GM12878 (cell line): Measurements from ENCODE around the gene EPHB2. TPM values are rescaled to one million over a fixed set of nuclear protein-coding genes. Genes with fewer than 3 reads are reported as not detected.
"Not testable (repeated sequence)": the region's sequence is repeated elsewhere in the genome, so short reads cannot be mapped to it uniquely, and the experiment has no call there.

Source experiments
- ATAC-seq: fragments of 200-7000 bp; cut with Tn5 transposase; 3 replicates; pipeline ENCODE4 v1.9.1; 2020; ENCODE audit warnings: mild to moderate bottlenecking, moderate library complexity
- BruUV-seq: library from RNA; stranded (reverse); fragments of 400-500 nt; replicated peaks from 2 replicates; lab custom pipeline; 2021; lab: Mats Ljungman, UMichigan
- CTCF ChIA-PET: fragments of 300-600 bp; sonication (Branson Sonifier 250); formaldehyde crosslinking; extraction: SDS; loops from one replicate; lab custom pipeline; 2021; ENCODE audit warnings: inconsistent platforms; lab: Yijun Ruan, JAX
- POLR2A ChIA-PET: fragments of 350-600 bp; formaldehyde crosslinking; extraction: SDS; loops from one replicate; lab custom pipeline; 2021; ENCODE audit warnings: inconsistent platforms; lab: Charles Lee
- RAD21 ChIA-PET: fragments of 300-600 bp; sonication (Branson Sonifier 250); formaldehyde crosslinking; loops from one replicate; lab custom pipeline; 2023; ENCODE audit warnings: antibody characterized with exemption; ENCODE audit not compliant: unreplicated experiment; lab: Charles Lee
- SMC1A ChIA-PET: fragments of 300-600 bp; sonication (Branson Sonifier 250); formaldehyde crosslinking; loops from one replicate; lab custom pipeline; 2023; ENCODE audit not compliant: unreplicated experiment, uncharacterized antibody; lab: Charles Lee
- DNase-seq: peaks from one replicate; pipeline ENCODE4 v3.0.0-alpha.2; 2011; ENCODE audit warnings: low read depth, low spot score
- FAIRE-seq: peaks from 3 replicates; lab custom pipeline; 2011; peaks lifted over from hg19 to GRCh38; lab: Jason Lieb, UNC
- H2AFZ ChIP-seq: 2 replicates; pipeline ENCODE4 v1.6.0; 2011; ENCODE audit warnings: low read depth, low read length, control low read depth; ENCODE audit not compliant: control insufficient read depth
- H3K27ac ChIP-seq: 2 replicates; pipeline ENCODE4 v1.5.1; 2011; ENCODE audit warnings: control low read depth; ENCODE audit not compliant: control insufficient read depth, insufficient read depth
- H3K27me3 ChIP-seq, 2 experiments: replicated peaks in 1 of 2; 2 replicates each; pipeline versions ENCODE4 v1.6.0 to v1.6.1; 2011; ENCODE audit warnings: low read length in 1 of 2; ENCODE audit not compliant: control insufficient read depth in 2 of 2, insufficient read depth in 2 of 2
- H3K36me3 ChIP-seq, 2 experiments: 2 replicates each; pipeline ENCODE4 v1.5.1; 2011; ENCODE audit warnings: low read length in 1 of 2; ENCODE audit not compliant: control insufficient read depth in 2 of 2, insufficient read depth in 2 of 2
- H3K4me1 ChIP-seq: 2 replicates; pipeline ENCODE4 v1.6.1; 2011; ENCODE audit warnings: mild to moderate bottlenecking, low read length, moderate library complexity, mixed read lengths; ENCODE audit not compliant: control insufficient read depth, insufficient read depth
- H3K4me2 ChIP-seq: 2 replicates; pipeline ENCODE4 v1.6.0; 2011; ENCODE audit warnings: control low read depth; ENCODE audit not compliant: control insufficient read depth, insufficient read depth
- H3K4me3 ChIP-seq: fragments of 200-600 bp; sonication (generic); 2 replicates; pipeline ENCODE4 v1.5.1; 2016
- H3K79me2 ChIP-seq: 2 replicates; pipeline ENCODE4 v1.6.0; 2011; ENCODE audit warnings: low read length; ENCODE audit not compliant: control insufficient read depth, insufficient read depth
- H3K9ac ChIP-seq: 2 replicates; pipeline ENCODE4 v1.8.0; 2011; ENCODE audit warnings: low read length, control low read depth, mixed read lengths; ENCODE audit not compliant: control insufficient read depth, insufficient read depth
- H3K9me3 ChIP-seq: replicated peaks from 3 replicates; pipeline ENCODE4 v1.5.1; 2011; ENCODE audit warnings: mild to moderate bottlenecking, low read length; ENCODE audit not compliant: control insufficient read depth, insufficient read depth
- H4K20me1 ChIP-seq: 2 replicates; pipeline ENCODE4 v1.6.0; 2011; ENCODE audit not compliant: control insufficient read depth, insufficient read depth
- WGBS: methylation state at CpG from one replicate; pipeline ENCODE4 v1.1.6; 2016; ENCODE audit warnings: low lambda C conversion rate; ENCODE audit not compliant: insufficient replicate concordance, insufficient coverage; ENCODE audit errors: missing lambda C conversion rate; 5-methylcytosine and 5-hydroxymethylcytosine counted together
- in situ Hi-C: fragments of 300-500 bp; cut with MboI; formaldehyde crosslinking; loops from 9 replicates; pipeline ENCODE4 v1.14.3; 2018; ENCODE audit warnings: mixed read lengths
- intact Hi-C: fragments of 100-400 bp; cut with micrococcal nuclease; formaldehyde crosslinking; loops from one replicate; pipeline ENCODE4 v1.14.2; 2022; ENCODE audit not compliant: unreplicated experiment
- polyA plus RNA-seq, 11 experiments: library from polyadenylated mRNA; depleted of rRNA in 4 of 11; unstranded in 6 of 11; stranded (reverse) in 5 of 11; fragments of >200 nt; fragmentation: Nextera tagmentation in 4 of 11; fragmentation: Illumina TruSeq in 1 of 11; extraction: Ambion mirVana in 4 of 11; extraction: Trizol in 1 of 11; gene quantifications; 1 replicate in 1 of 11; 2 replicates in 10 of 11; pipeline versions ENCODE4 v1.2.1 to v1.2.3, GENCODE V29; 2011 to 2016; ENCODE audit warnings: inconsistent platforms in 2 of 11, missing spikeins in 2 of 11, low read depth in 1 of 11
- total RNA-seq, 4 experiments: library from RNA; depleted of rRNA in 3 of 4; stranded (reverse); fragments of >200 nt in 3 of 4; fragmentation: Illumina TruSeq in 1 of 4; extraction: Trizol in 1 of 4; gene quantifications; 2 replicates each; pipeline versions ENCODE4 v1.2.1 to v1.2.3, GENCODE V29; 2013 to 2021
- TF ChIP-seq, protein P1 (sequence below): fragments of 450-650 bp; IDR thresholded peaks from 2 replicates; pipeline ENCODE4 v1.6.1; 2017; ENCODE audit warnings: borderline replicate concordance

EPHB2 gene
- total and polyA plus RNA-seq, 10 of the 15 experiments (the other 5 are each of a cell fraction or from before 2014, with no cell fraction given), result 0.13 to 3.3 (median 0.92) TPM

DNA sequence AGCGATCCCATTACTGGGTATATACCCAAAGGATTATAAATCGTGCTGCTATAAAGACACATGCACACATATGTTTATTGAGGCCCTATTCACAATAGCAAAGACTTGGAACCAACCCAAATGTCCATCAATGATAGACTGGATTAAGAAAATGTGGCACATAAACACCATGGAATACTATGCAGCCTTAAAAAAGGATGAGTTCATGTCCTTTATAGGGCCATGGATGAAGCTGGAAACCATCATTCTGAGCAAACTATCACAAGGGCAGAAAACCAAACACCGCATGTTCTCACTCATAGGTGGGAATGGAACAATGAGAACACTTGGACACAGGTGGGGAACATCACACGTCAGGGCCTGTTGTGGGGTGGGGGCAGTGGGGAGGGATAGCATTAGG is 4.5 kb upstream of the EPHB2 start:
- H3K4me3 ChIP-seq, H3K9me3 ChIP-seq, H3K4me2 ChIP-seq, intact Hi-C loops, SMC1A ChIA-PET, DNase-seq, H3K36me3 ChIP-seq, ATAC-seq, BruUV-seq, H2AFZ ChIP-seq, H3K4me1 ChIP-seq, H3K79me2 ChIP-seq, POLR2A ChIA-PET, H3K27me3 ChIP-seq, H3K27ac ChIP-seq, H3K9ac ChIP-seq, FAIRE-seq, H4K20me1 ChIP-seq: not testable (repeated sequence)
- ChIA-PET RAD21 (interaction anchor here (2.4 kb wide), 1 partner anchor 182 kb away, joined by 17 read pairs; no protein-coding TSS in a partner anchor), CTCF (interaction anchor here (4.4 kb wide), 1 partner anchor 156 kb away, joined by 47 read pairs; no protein-coding TSS in a partner anchor)
- 25% methylated on average over 4 of the region's 4 CpGs for WGBS
- in situ Hi-C loops, result loop anchor here (10.0 kb wide), 1 partner anchor 179 kb away; no protein-coding TSS in a partner anchor

DNA sequence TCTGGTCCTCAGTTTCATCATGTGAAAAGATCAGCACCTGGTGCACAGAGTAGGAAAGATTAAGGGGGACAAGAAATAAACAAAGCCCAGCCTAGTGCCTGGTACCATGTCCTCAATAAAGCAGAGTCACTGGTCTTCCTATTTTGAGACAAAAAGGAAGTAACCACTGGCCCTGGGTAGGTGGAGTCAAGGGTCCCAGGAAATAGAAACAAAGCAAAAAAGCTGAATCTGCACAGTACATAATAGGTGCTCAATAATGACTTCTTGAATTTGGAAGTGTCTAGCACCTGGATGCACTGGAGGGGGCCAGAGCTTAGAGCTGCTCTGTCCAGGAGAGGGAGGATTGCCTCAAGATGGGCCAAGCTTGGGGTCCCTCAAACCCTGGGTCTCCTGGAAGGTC is 1.9 kb upstream of the EPHB2 start:
- no TSS peak for BruUV-seq
- no peaks in the 10 kb centered on the region for H3K9me3 ChIP-seq
- no peaks in the 10 kb centered on the region for H3K36me3 ChIP-seq
- CTCF ChIA-PET, result interaction anchor here (0.7 to 1.5 kb wide), 4 partner anchors 23 to 255 kb away, joined by 3 to 9 read pairs (median 4); no protein-coding TSS in a partner anchor
- no peak for FAIRE-seq
- H2AFZ ChIP-seq, result no peak overlapping the region
- no peaks in the 10 kb centered on the region for H4K20me1 ChIP-seq
- POLR2A ChIA-PET, result no interaction called here
- RAD21 ChIA-PET, result interaction anchor here (1.5 kb wide), 1 partner anchor 23 kb away, joined by 3 read pairs; no protein-coding TSS in a partner anchor
- peaks cover 29% of the 10 kb centered on the region for H3K4me1 ChIP-seq
- H3K27me3 ChIP-seq, result peaks cover 3 to 12% of the 10 kb centered on the region in 2 experiments
- H3K9ac ChIP-seq, result no peak overlapping the region
- no peak overlapping the region for H3K4me3 ChIP-seq
- intact Hi-C loops, result no loop called here
- in situ Hi-C loops, result loop anchor here (10.0 kb wide), 1 partner anchor 176 kb away; no protein-coding TSS in a partner anchor
- no peak overlapping the region for H3K27ac ChIP-seq
- SMC1A ChIA-PET, result interaction anchor here (0.8 to 1.6 kb wide), 3 partner anchors 11 to 37 kb away, joined by 3 to 4 read pairs (median 3); no protein-coding TSS in a partner anchor
- no peaks in the 10 kb centered on the region for H3K79me2 ChIP-seq
- TF ChIP-seq, protein P1, sequence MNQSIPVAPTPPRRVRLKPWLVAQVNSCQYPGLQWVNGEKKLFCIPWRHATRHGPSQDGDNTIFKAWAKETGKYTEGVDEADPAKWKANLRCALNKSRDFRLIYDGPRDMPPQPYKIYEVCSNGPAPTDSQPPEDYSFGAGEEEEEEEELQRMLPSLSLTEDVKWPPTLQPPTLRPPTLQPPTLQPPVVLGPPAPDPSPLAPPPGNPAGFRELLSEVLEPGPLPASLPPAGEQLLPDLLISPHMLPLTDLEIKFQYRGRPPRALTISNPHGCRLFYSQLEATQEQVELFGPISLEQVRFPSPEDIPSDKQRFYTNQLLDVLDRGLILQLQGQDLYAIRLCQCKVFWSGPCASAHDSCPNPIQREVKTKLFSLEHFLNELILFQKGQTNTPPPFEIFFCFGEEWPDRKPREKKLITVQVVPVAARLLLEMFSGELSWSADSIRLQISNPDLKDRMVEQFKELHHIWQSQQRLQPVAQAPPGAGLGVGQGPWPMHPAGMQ, result no peak
- DNase-seq, result no peak
- no peak for ATAC-seq
- no peak overlapping the region for H3K4me2 ChIP-seq
